HG02763 (cell line): ENCODE data around the gene MDH2.
"Not testable (repeated sequence)": the region's sequence is repeated elsewhere in the genome, so short reads cannot be mapped to it uniquely, and the experiment has no call there.

Source experiments
- ATAC-seq: cut with Tn5 transposase; IDR thresholded peaks from one replicate; pipeline ENCODE4 v1.9.1; 2021; ENCODE audit warnings: mild to moderate bottlenecking, moderate library complexity; ENCODE audit not compliant: unreplicated experiment

The MDH2 gene

GRCh38 chr7:76047811-76048667, at the start of gene MDH2, which contains the start of gene STYXL1:
Gene MDH2, plus strand, starts transcription at chr7:76048106. Its CDS starts 55 bp downstream, at chr7:76048161.
Gene STYXL1, minus strand, starts transcription at chr7:76048000. Its CDS starts 17,477 bp downstream, at chr7:76030523.
- ATAC-seq, result peak; percentile 94

GRCh38 chr7:76000566-76000965, 47.3 kb upstream of the MDH2 start:
- no peak for ATAC-seq

- ATAC-seq, result no peak
These were observed 45.8 kb upstream of the MDH2 start for GRCh38 chr7:76002139-76002538.

GRCh38 chr7:76002822-76003221, 45.1 kb upstream of the MDH2 start:
- no peak for ATAC-seq

- no peak for ATAC-seq
These were observed 44.6 kb upstream of the MDH2 start for GRCh38 chr7:76003351-76003750.

- ATAC-seq, result not testable (repeated sequence)
These were observed 42.9 kb upstream of the MDH2 start for GRCh38 chr7:76005004-76005403.

- ATAC-seq, result no peak
These were observed 39.7 kb upstream of the MDH2 start for GRCh38 chr7:76008156-76008687.

- ATAC-seq, result no peak
These were observed 38.0 kb upstream of the MDH2 start for GRCh38 chr7:76009672-76010600.

GRCh38 chr7:76011442-76011861, 36.5 kb upstream of the MDH2 start:
- ATAC-seq, result no peak

GRCh38 chr7:76016191-76016947, 31.5 kb upstream of the MDH2 start:
- ATAC-seq, result no peak

- ATAC-seq, result not testable (repeated sequence)
These were observed 29.4 kb upstream of the MDH2 start for GRCh38 chr7:76018520-76018919.

- ATAC-seq, result no peak
These were observed 27.7 kb upstream of the MDH2 start for GRCh38 chr7:76020031-76020714.

- no peak for ATAC-seq
These were observed 25.7 kb upstream of the MDH2 start for GRCh38 chr7:76022026-76022780.

- ATAC-seq, result no peak
These were observed 24.9 kb upstream of the MDH2 start for GRCh38 chr7:76023002-76023401.

- ATAC-seq, result not testable (repeated sequence)
These were observed 18.2 kb upstream of the MDH2 start for GRCh38 chr7:76029682-76030081.

- ATAC-seq, result no peak
These were observed 15.9 kb upstream of the MDH2 start for GRCh38 chr7:76031964-76032363.

GRCh38 chr7:76037310-76037709, 10.6 kb upstream of the MDH2 start:
- ATAC-seq, result no peak

GRCh38 chr7:76040126-76040525, 7.8 kb upstream of the MDH2 start:
- no peak for ATAC-seq

- no peak for ATAC-seq
These were observed 3.5 kb upstream of the MDH2 start for GRCh38 chr7:76044375-76044865.
